ENCODE measurements around the gene MEGF6.

The MEGF6 gene

DNA sequence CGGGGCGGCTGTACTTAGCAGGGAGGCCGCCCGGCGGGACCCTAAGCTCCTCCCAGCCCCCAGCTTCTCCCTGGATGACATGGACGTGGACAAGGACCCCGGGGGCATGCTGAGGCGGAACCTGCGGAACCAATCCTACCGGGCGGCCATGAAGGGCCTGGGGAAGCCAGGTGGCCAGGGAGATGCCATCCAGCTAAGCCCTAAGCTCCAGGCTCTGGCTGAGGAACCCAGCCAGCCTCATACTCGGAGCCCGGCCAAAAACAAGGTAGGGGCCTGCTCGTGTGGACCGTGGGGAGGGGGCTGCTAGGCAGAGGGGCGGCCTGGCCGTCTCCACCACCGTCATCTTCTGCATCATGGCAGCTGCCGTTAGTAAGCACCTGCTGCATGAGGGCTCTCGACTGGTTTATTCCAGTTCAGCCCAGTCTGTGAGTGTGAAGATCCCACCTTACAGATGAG lies 147.9 kb downstream of the MEGF6 start:
- H3K9me2 ChIP-seq (replicated peaks; ENCODE audit: control insufficient read depth, low read length): no peaks in the 10 kb centered on the region
- H3K27ac ChIP-seq (ENCODE audit: low read depth, low read length): no peak overlapping the region
- H3K27me3 ChIP-seq (ENCODE audit: control insufficient read depth, low read length): no peaks in the 10 kb centered on the region
- TF ChIP-seq, protein P1, sequence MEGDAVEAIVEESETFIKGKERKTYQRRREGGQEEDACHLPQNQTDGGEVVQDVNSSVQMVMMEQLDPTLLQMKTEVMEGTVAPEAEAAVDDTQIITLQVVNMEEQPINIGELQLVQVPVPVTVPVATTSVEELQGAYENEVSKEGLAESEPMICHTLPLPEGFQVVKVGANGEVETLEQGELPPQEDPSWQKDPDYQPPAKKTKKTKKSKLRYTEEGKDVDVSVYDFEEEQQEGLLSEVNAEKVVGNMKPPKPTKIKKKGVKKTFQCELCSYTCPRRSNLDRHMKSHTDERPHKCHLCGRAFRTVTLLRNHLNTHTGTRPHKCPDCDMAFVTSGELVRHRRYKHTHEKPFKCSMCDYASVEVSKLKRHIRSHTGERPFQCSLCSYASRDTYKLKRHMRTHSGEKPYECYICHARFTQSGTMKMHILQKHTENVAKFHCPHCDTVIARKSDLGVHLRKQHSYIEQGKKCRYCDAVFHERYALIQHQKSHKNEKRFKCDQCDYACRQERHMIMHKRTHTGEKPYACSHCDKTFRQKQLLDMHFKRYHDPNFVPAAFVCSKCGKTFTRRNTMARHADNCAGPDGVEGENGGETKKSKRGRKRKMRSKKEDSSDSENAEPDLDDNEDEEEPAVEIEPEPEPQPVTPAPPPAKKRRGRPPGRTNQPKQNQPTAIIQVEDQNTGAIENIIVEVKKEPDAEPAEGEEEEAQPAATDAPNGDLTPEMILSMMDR (IDR thresholded peaks at IDR 0.05; ENCODE audit: low read depth, low read length, poor library complexity, severe bottlenecking): no peak
- no peak for TF ChIP-seq EZH2phosphoT487 (IDR thresholded peaks at IDR 0.05; ENCODE audit: borderline replicate concordance, low read length)
- no peak overlapping the region for H3K4me3 ChIP-seq (ENCODE audit: low read length)
- no peak overlapping the region for H3K4me2 ChIP-seq (ENCODE audit: low read length)
- no peaks in the 10 kb centered on the region for H3F3A ChIP-seq (ENCODE audit: control insufficient read depth, insufficient read depth)
- no peaks in the 10 kb centered on the region for H3K36me3 ChIP-seq (ENCODE audit: control insufficient read depth, low read length)
- H3K9me3 ChIP-seq (ENCODE audit: control insufficient read depth, insufficient read depth, low read length): no peaks in the 10 kb centered on the region
- no peaks in the 10 kb centered on the region for H3K79me2 ChIP-seq (ENCODE audit: control insufficient read depth, low read length)
- no peaks in the 10 kb centered on the region for H3K4me1 ChIP-seq (ENCODE audit: control insufficient read depth, low read length)
- H4K20me1 ChIP-seq (ENCODE audit: control insufficient read depth, insufficient read depth, low read depth, low read length): no peaks in the 10 kb centered on the region

DNA sequence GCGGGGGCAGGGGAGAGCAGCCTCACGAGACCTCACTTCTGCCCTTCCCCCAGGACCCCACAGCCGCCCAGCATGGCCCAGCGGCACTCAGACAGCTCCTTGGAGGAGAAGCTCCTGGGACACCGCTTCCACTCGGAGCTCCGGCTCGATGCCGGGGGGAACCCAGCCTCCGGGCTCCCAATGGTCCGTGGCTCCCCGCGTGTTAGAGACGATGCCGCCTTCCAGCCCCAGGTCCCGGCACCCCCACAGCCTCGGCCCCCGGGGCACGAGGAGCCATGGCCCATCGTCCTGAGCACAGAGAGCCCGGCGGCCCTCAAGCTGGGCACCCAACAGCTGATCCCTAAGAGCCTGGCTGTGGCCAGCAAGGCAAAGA lies 148.3 kb downstream of the MEGF6 start:
- Histone ChIP-seq H3K79me2 (ENCODE audit: control insufficient read depth, low read length) (no peaks in the 10 kb centered on the region), H3K27ac (ENCODE audit: low read depth, low read length) (no peak overlapping the region), H3F3A (ENCODE audit: control insufficient read depth, insufficient read depth) (no peaks in the 10 kb centered on the region), H4K20me1 (ENCODE audit: control insufficient read depth, insufficient read depth, low read depth, low read length) (no peaks in the 10 kb centered on the region), H3K4me2 (ENCODE audit: low read length) (no peak overlapping the region), H3K9me2 (replicated peaks; ENCODE audit: control insufficient read depth, low read length) (no peaks in the 10 kb centered on the region), H3K27me3 (ENCODE audit: control insufficient read depth, low read length) (no peaks in the 10 kb centered on the region), H3K36me3 (ENCODE audit: control insufficient read depth, low read length) (no peaks in the 10 kb centered on the region), H3K9me3 (ENCODE audit: control insufficient read depth, insufficient read depth, low read length) (no peaks in the 10 kb centered on the region), H3K4me1 (ENCODE audit: control insufficient read depth, low read length) (no peaks in the 10 kb centered on the region), H3K4me3 (ENCODE audit: low read length) (no peak overlapping the region)
- TF ChIP-seq, protein P1 (IDR thresholded peaks at IDR 0.05; ENCODE audit: low read depth, low read length, poor library complexity, severe bottlenecking): no peak
- TF ChIP-seq EZH2phosphoT487 (IDR thresholded peaks at IDR 0.05; ENCODE audit: borderline replicate concordance, low read length): no peak

DNA sequence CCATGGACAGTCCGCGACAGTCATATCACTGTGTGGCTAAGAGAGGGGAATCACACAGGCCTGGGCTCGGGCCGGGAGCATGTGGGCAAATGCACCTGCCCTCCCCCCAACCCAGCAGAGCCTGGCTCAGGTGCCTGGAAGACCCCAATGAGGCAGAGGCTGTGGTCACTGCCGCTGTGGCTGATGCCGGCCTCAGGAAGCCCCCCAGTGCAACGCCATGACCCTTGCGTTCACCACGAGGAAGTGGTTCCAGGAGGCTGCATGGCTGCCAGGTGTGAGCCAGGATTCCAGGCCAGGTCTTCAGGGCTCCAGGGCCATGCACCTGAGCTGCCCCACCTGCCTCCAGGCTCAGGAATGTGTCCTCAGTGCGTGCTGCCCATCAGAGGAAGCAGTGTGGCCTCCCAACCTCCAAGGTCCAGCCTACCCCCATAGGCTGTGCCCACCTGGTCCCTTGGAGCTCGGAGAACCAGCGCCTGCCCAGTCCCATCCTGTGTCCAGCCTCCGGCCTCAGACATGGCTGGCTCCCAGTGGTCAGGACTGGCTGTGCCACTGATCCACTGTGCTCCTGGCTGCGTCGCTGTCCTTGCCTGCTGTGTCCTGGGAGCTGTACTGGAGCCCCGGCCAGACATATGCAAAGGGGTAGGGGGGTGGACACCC lies 148.8 kb downstream of the MEGF6 start:
- no peaks in the 10 kb centered on the region for H3K27me3 ChIP-seq (ENCODE audit: control insufficient read depth, low read length)

More for the DNA sequence above, 148.8 kb downstream of the MEGF6 start:
- Histone ChIP-seq H3K79me2 (ENCODE audit: control insufficient read depth, low read length) (no peaks in the 10 kb centered on the region), H3K9me2 (replicated peaks; ENCODE audit: control insufficient read depth, low read length) (no peaks in the 10 kb centered on the region), H3K9me3 (ENCODE audit: control insufficient read depth, insufficient read depth, low read length) (no peaks in the 10 kb centered on the region), H3K4me2 (ENCODE audit: low read length) (no peak overlapping the region), H3F3A (ENCODE audit: control insufficient read depth, insufficient read depth) (no peaks in the 10 kb centered on the region), H3K27ac (ENCODE audit: low read depth, low read length) (no peak overlapping the region), H3K4me3 (ENCODE audit: low read length) (no peak overlapping the region), H3K36me3 (ENCODE audit: control insufficient read depth, low read length) (no peaks in the 10 kb centered on the region), H3K4me1 (ENCODE audit: control insufficient read depth, low read length) (no peaks in the 10 kb centered on the region), H4K20me1 (ENCODE audit: control insufficient read depth, insufficient read depth, low read depth, low read length) (no peaks in the 10 kb centered on the region)
- TF ChIP-seq, protein P1 (IDR thresholded peaks at IDR 0.05; ENCODE audit: low read depth, low read length, poor library complexity, severe bottlenecking): no peak
- no peak for TF ChIP-seq EZH2phosphoT487 (IDR thresholded peaks at IDR 0.05; ENCODE audit: borderline replicate concordance, low read length)
